ENCODE data around the gene USP7. TPM values are rescaled to one million over a fixed set of nuclear protein-coding genes. Genes with fewer than 3 reads are reported as not detected.
A peak's percentile ranks its signal among the peaks of the same experiment; 100 is the strongest.

The USP7 gene
- total and polyA plus RNA-seq, 10 of the 15 experiments (the other 5 are each of a cell fraction or from before 2014, with no cell fraction given): 16.2 to 133 (median 60.5) TPM

DNA sequence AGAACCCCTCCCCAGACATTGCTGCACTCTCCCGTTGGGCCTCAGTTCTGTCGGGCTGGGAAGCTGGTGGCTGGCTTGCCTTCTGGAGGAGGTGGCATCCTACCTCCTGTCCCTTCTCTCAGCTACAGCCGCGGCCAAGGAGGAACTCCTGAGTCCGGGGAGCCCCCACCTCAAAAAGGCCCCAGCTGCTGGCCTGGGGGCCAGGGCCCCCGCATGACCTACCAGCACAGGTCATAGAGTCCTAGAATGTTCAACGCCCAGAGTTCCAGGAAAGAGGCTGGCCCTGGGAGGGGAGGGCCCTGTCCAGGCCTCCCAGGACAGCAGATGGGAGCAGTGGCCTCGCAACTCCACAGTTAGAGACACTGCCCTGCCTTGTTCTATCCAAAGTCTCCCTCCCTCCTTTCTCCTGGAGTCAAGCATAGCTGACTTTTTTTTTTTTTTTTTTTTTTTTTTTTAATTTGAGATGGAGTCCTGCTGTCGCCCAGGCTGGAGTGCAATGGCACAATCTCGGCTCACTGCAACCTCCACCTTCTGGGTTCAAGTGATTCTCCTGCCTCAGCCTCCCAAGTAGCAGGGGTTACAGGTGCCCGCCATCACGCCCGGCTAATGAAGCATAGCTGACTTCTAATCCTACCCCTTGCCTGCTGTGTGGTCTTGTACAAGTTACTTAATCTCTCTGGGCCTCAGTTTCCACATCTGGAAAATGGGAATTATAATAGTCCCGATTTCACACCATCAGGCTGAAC lies 102.0 kb downstream of the USP7 start:
- peaks cover 21 to 23% of the 10 kb centered on the region in 2 experiments for H3K36me3 ChIP-seq (ENCODE audit: control insufficient read depth in 2 of 2, insufficient read depth in 2 of 2, low read length in 1 of 2)
- DNase-seq (ENCODE audit: low read depth, low spot score) (no peak), FAIRE-seq (no peak), ATAC-seq (no peak)
- SMC1A ChIA-PET (ENCODE audit: uncharacterized antibody, unreplicated experiment): interaction anchor here (0.6 kb wide), 1 partner anchor 19 kb away, joined by 3 read pairs; no protein-coding TSS in a partner anchor
- peaks cover 58% of the 10 kb centered on the region for H3K79me2 ChIP-seq (ENCODE audit: control insufficient read depth, insufficient read depth, low read length)
- in situ Hi-C loops (cut with MboI) (no loop called here), intact Hi-C loops (cut with micrococcal nuclease; ENCODE audit: unreplicated experiment) (no loop called here)
- H3K9me3 ChIP-seq (replicated peaks; ENCODE audit: control insufficient read depth, insufficient read depth, low read length): no peaks in the 10 kb centered on the region; the same call in 2 of the 3 replicates
- no TSS peak for BruUV-seq (replicated peaks)
- no peak overlapping the region for H3K4me2 ChIP-seq (ENCODE audit: control insufficient read depth, insufficient read depth)
- no peaks in the 10 kb centered on the region for H3K27me3 ChIP-seq (replicated peaks in 1 of 2; ENCODE audit: control insufficient read depth in 2 of 2, insufficient read depth in 2 of 2, low read length in 1 of 2)
- H2AFZ ChIP-seq (ENCODE audit: control insufficient read depth, low read depth, low read length): no peak overlapping the region
- H3K4me3 ChIP-seq: no peak overlapping the region
- POLR2A ChIA-PET: interaction anchor here (0.6 kb wide), 2 partner anchors 30 to 1092 kb away, joined by 3 to 5 read pairs; no protein-coding TSS in a partner anchor
- RAD21 ChIA-PET (ENCODE audit: unreplicated experiment): interaction anchor here (0.6 to 0.7 kb wide), 2 partner anchors 12 to 787 kb away, joined by 3 read pairs; no protein-coding TSS in a partner anchor
- 95% methylated on average over 11 of the region's 14 CpGs for WGBS (ENCODE audit: insufficient coverage, insufficient replicate concordance, low lambda C conversion rate, missing lambda C conversion rate)
- H3K9ac ChIP-seq (ENCODE audit: control insufficient read depth, insufficient read depth, low read length): no peak overlapping the region
- no peak overlapping the region for H3K27ac ChIP-seq (ENCODE audit: control insufficient read depth, insufficient read depth)
- TF ChIP-seq POLR2A (IDR thresholded peaks at IDR 0.05; ENCODE audit: low read depth, low read length) (peak; percentile 48), POLR2AphosphoS2 (IDR thresholded peaks at IDR 0.05; ENCODE audit: low read depth, low read length) (0 out of 2 replicates have a peak, but pooled peaks have one; percentile 20), NKRF (conservative IDR thresholded peaks at IDR 0.05) (no peak)
- peaks cover 8% of the 10 kb centered on the region for H4K20me1 ChIP-seq (ENCODE audit: control insufficient read depth, insufficient read depth)
- H3K4me1 ChIP-seq (ENCODE audit: control insufficient read depth, insufficient read depth, low read length): peaks cover 6% of the 10 kb centered on the region; the same call in 1 of the 2 replicates
- CTCF ChIA-PET: interaction anchor here (0.5 kb wide), 1 partner anchor 42 kb away, joined by 3 read pairs; no protein-coding TSS in a partner anchor

All from GM12878 (cell line).